HepG2 (cell line): ENCODE data around the gene HSP90AA1. TPM values are rescaled to one million over a fixed set of nuclear protein-coding genes. Genes with fewer than 3 reads are reported as not detected.

Source experiments
- ATAC-seq: fragments of 200-7000 bp; cut with Tn5 transposase; 3 replicates; pipeline ENCODE4 v1.9.1; 2020; ENCODE audit warnings: mild to moderate bottlenecking, moderate library complexity
- BruUV-seq: library from RNA; stranded (reverse); fragments of 400-500 nt; replicated peaks from 2 replicates; lab custom pipeline; 2021; lab: Mats Ljungman, UMichigan
- CTCF ChIA-PET: fragments of 300-600 bp; formaldehyde crosslinking; extraction: SDS; loops from one replicate; lab custom pipeline; 2021; ENCODE audit warnings: low total read pairs, inconsistent platforms, low intra/inter-chr PET ratio; lab: Yijun Ruan, JAX
- POLR2A ChIA-PET: fragments of 350-600 bp; sonication (Branson Sonifier 250); formaldehyde crosslinking; loops from one replicate; lab custom pipeline; 2020; ENCODE audit warnings: antibody characterized with exemption, inconsistent platforms; lab: Yijun Ruan, JAX
- DNase-seq: peaks from one replicate; pipeline ENCODE4 v3.0.0-alpha.2; 2015; ENCODE audit warnings: low spot score
- FAIRE-seq: peaks from 3 replicates; lab custom pipeline; 2011; peaks lifted over from hg19 to GRCh38; lab: Jason Lieb, UNC
- H2AFZ ChIP-seq: one replicate; pipeline ENCODE4 v1.6.1; 2011; ENCODE audit warnings: low read length, inconsistent platforms
- H3K27ac ChIP-seq: fragments of 300-600 bp; 3 replicates; pipeline ENCODE4 v1.8.0; 2011; ENCODE audit warnings: mixed run types, mild to moderate bottlenecking, mixed read lengths, low read length, inconsistent platforms; ENCODE audit not compliant: insufficient read depth; ENCODE audit errors: extremely low read length
- H3K27me3 ChIP-seq, 2 experiments: fragments of 200-600 bp in 1 of 2; 2 replicates in 1 of 2; 3 replicates in 1 of 2; pipeline versions ENCODE4 v1.6.0 to v1.8.0; 2011; ENCODE audit warnings: low read length in 2 of 2, mild to moderate bottlenecking in 2 of 2, moderate library complexity in 2 of 2, inconsistent platforms in 1 of 2; ENCODE audit not compliant: insufficient read depth in 2 of 2, control insufficient read depth in 1 of 2
- H3K36me3 ChIP-seq, 2 experiments: fragments of 200-600 bp in 1 of 2; replicated peaks in 1 of 2; 2 replicates in 1 of 2; 3 replicates in 1 of 2; pipeline versions ENCODE4 v1.5.1 to v1.8.0; 2011; ENCODE audit warnings: low read length in 2 of 2, inconsistent platforms in 1 of 2; ENCODE audit not compliant: insufficient read depth in 2 of 2, control insufficient read depth in 1 of 2
- H3K4me1 ChIP-seq: 2 replicates; pipeline ENCODE4 v1.5.1; 2012; ENCODE audit warnings: low read length, inconsistent platforms; ENCODE audit not compliant: insufficient read depth
- H3K4me2 ChIP-seq: 2 replicates; pipeline ENCODE4 v1.6.0; 2011; ENCODE audit warnings: low read depth, low read length, inconsistent platforms
- H3K4me3 ChIP-seq, 3 experiments: fragments of 200-600 bp in 1 of 3; sonication (generic), shearing (Covaris generic) in 1 of 3; replicated peaks in 1 of 3; 2 replicates each; pipeline ENCODE4 v1.5.1; 2011 to 2016; ENCODE audit warnings: low read length in 3 of 3, inconsistent platforms in 2 of 3, low read depth in 2 of 3, mild to moderate bottlenecking in 2 of 3, control low read depth in 1 of 3, mixed read lengths in 1 of 3; ENCODE audit not compliant: insufficient read depth in 1 of 3
- H3K79me2 ChIP-seq: one replicate; pipeline ENCODE4 v1.6.1; 2011; ENCODE audit warnings: low read length, inconsistent platforms; ENCODE audit not compliant: insufficient read depth
- H3K9ac ChIP-seq: 2 replicates; pipeline ENCODE4 v1.6.0; 2011; ENCODE audit warnings: mild to moderate bottlenecking, low read depth, low read length, inconsistent platforms; ENCODE audit not compliant: insufficient read depth
- H3K9me3 ChIP-seq: 2 replicates; pipeline ENCODE4 v1.5.1; 2012; ENCODE audit warnings: mild to moderate bottlenecking, low read length
- H4K20me1 ChIP-seq: 2 replicates; pipeline ENCODE4 v1.6.0; 2011; ENCODE audit warnings: inconsistent platforms, mild to moderate bottlenecking, low read length, moderate library complexity; ENCODE audit not compliant: insufficient read depth
- ADNP ChIP-seq: sonication (generic); formaldehyde crosslinking; IDR thresholded peaks from 2 replicates; pipeline ENCODE4 v1.4.0; 2020; ENCODE audit warnings: missing genetic modification reagents
- DMTF1 ChIP-seq: sonication (generic); formaldehyde crosslinking; IDR thresholded peaks from 2 replicates; pipeline ENCODE4 v1.4.0; 2020; ENCODE audit warnings: mild to moderate bottlenecking, missing genetic modification reagents
- FOXA1 ChIP-seq, 2 experiments: fragments of 450-650 bp in 1 of 2; sonication (generic) in 1 of 2; formaldehyde crosslinking in 1 of 2; IDR thresholded peaks; 2 replicates each; pipeline versions ENCODE4 v1.4.0 to v1.6.1; 2016 to 2020; ENCODE audit warnings: missing genetic modification reagents in 1 of 2
- MED13 ChIP-seq: sonication (generic); formaldehyde crosslinking; IDR thresholded peaks from 2 replicates; pipeline ENCODE4 v1.5.0; 2020; ENCODE audit warnings: missing genetic modification reagents
- SMYD3 ChIP-seq: sonication (generic); formaldehyde crosslinking; IDR thresholded peaks from 2 replicates; pipeline ENCODE4 v1.8.1; 2023; ENCODE audit warnings: mild to moderate bottlenecking, missing genetic modification reagents
- ZBTB33 ChIP-seq: sonication (generic); formaldehyde crosslinking; IDR thresholded peaks from 2 replicates; pipeline ENCODE4 v1.4.0; 2020; ENCODE audit warnings: missing genetic modification reagents
- ZFP82 ChIP-seq: sonication (generic); formaldehyde crosslinking; IDR thresholded peaks from 2 replicates; pipeline ENCODE4 v1.5.1; 2020; ENCODE audit warnings: mild to moderate bottlenecking, missing genetic modification reagents, borderline replicate concordance
- ZNF430 ChIP-seq: sonication (generic); formaldehyde crosslinking; IDR thresholded peaks from 2 replicates; pipeline ENCODE4 v1.9.0; 2021; ENCODE audit warnings: mild to moderate bottlenecking, missing genetic modification reagents
- ZNF687 ChIP-seq: sonication (generic); formaldehyde crosslinking; IDR thresholded peaks from 2 replicates; pipeline ENCODE4 v1.5.1; 2020; ENCODE audit warnings: mild to moderate bottlenecking, missing genetic modification reagents, moderate library complexity
- ZNF773 ChIP-seq: sonication (generic); formaldehyde crosslinking; IDR thresholded peaks from 2 replicates; pipeline ENCODE4 v1.4.0; 2020; ENCODE audit warnings: missing genetic modification reagents, borderline replicate concordance
- ZSCAN5A ChIP-seq: sonication (generic); formaldehyde crosslinking; IDR thresholded peaks from 2 replicates; pipeline ENCODE4 v1.8.0; 2022; ENCODE audit warnings: mild to moderate bottlenecking, missing genetic modification reagents, borderline replicate concordance
- WGBS: methylation state at CpG from one replicate; pipeline ENCODE4 v1.1.6; 2017; ENCODE audit warnings: low lambda C conversion rate; 5-methylcytosine and 5-hydroxymethylcytosine counted together
- in situ Hi-C: cut with HindIII; loops from 2 replicates; pipeline ENCODE4 v1.10.0; 2017; ENCODE audit warnings: low pct_unique_long_range_greater_than_20kb; ENCODE audit not compliant: extremely low pct_ligation_motif_present
- intact Hi-C: fragments of 100-400 bp; cut with micrococcal nuclease; formaldehyde crosslinking; loops from one replicate; pipeline ENCODE4 v1.10.0; 2022; ENCODE audit not compliant: unreplicated experiment
- polyA plus RNA-seq, 8 experiments: library from polyadenylated mRNA; depleted of rRNA in 3 of 8; stranded (reverse) in 7 of 8; unstranded in 1 of 8; fragments of >200 nt; fragmentation: Illumina TruSeq in 4 of 8; extraction: Trizol in 4 of 8; gene quantifications; 2 replicates each; pipeline versions ENCODE4 v1.2.1 to v1.2.3, GENCODE V29; 2011 to 2016; ENCODE audit warnings: low read depth in 4 of 8, missing spikeins in 1 of 8, mixed read lengths in 1 of 8; ENCODE audit not compliant: insufficient read depth in 1 of 8
- total RNA-seq, 5 experiments: library from RNA; depleted of rRNA; stranded (reverse); fragments of >200 nt; fragmentation: Illumina TruSeq; extraction: Trizol; gene quantifications; 2 replicates each; pipeline ENCODE4 v1.2.3, GENCODE V29; 2016; ENCODE audit warnings: low read depth in 1 of 5

Gene HSP90AA1
- total and polyA plus RNA-seq, 2 of the 13 experiments (the other 11 are each of a cell fraction or from before 2014, with no cell fraction given) = 262 to 636 TPM

- no peaks in the 10 kb centered on the region; a peak in 2 of 5 replicates for H3K27me3 ChIP-seq
- no peaks in the 10 kb centered on the region for H3K9me3 ChIP-seq
- peaks cover 0 to 5% of the 10 kb centered on the region in 2 experiments; a peak in 4 of 5 replicates for H3K36me3 ChIP-seq
- intact Hi-C loops = no loop called here
- in situ Hi-C loops = no loop called here
- H3K27ac ChIP-seq = no peak overlapping the region
- peak overlapping the region; percentile 52 for H3K4me2 ChIP-seq
- no peak overlapping the region for H2AFZ ChIP-seq
- POLR2A ChIA-PET = interaction anchor here (1.3 to 1.7 kb wide), 2 partner anchors 9 to 41 kb away, joined by 3 to 5 read pairs; no protein-coding TSS in a partner anchor
- H3K4me3 ChIP-seq = peak overlapping the region in 1 of 3 experiments; percentile 25; a peak in 2 of 6 replicates
- H3K79me2 ChIP-seq = no peaks in the 10 kb centered on the region
- CTCF ChIA-PET = no interaction called here
- TF ChIP-seq DMTF1 (CRISPR knock-in tag) (no peak), MED13 (no peak), FOXA1 (IDR thresholded peaks at IDR 0.05) (no peak), FOXA1 (CRISPR knock-in tag; IDR thresholded peaks at IDR 0.05) (no peak), SMYD3 (CRISPR knock-in tag) (no peak), ZNF773 (CRISPR knock-in tag) (no peak), ZNF430 (CRISPR knock-in tag) (no peak), ZFP82 (no peak), ZSCAN5A (CRISPR knock-in tag) (no peak), ADNP (CRISPR knock-in tag) (no peak), ZBTB33 (0 out of 2 replicates have a peak, but pooled peaks have one; percentile 18), ZNF687 (CRISPR knock-in tag) (peak; percentile 22; the same call in 1 of the 2 replicates)
- peak; percentile 45 for ATAC-seq
- H4K20me1 ChIP-seq = no peaks in the 10 kb centered on the region
- BruUV-seq = no TSS peak
- H3K4me1 ChIP-seq = peaks cover 35% of the 10 kb centered on the region
- no peak for FAIRE-seq
- 35% methylated on average over 21 of the region's 24 CpGs for WGBS
- no peak overlapping the region; the same call in 1 of the 2 replicates for H3K9ac ChIP-seq
- peak; percentile 18 for DNase-seq
Observed at GRCh38 chr14:102055181-102055901, 31.5 kb downstream of the HSP90AA1 start.
